AG10803 (cell line): ENCODE data around the gene CLASP1.

Source experiments
- DNase-seq: peaks from one replicate; pipeline ENCODE4 v3.0.0; 2010; ENCODE audit warnings: low read depth
- H3K4me3 ChIP-seq: 2 replicates; pipeline ENCODE4 v1.5.1; 2011; ENCODE audit warnings: mild to moderate bottlenecking, low read length, control low read depth
- TF ChIP-seq, protein P1 (sequence below): conservative IDR thresholded peaks from 2 replicates; pipeline ENCODE4 v1.5.1; 2011; ENCODE audit warnings: mild to moderate bottlenecking, low read length, control low read depth, inconsistent platforms

CLASP1 gene

DNA sequence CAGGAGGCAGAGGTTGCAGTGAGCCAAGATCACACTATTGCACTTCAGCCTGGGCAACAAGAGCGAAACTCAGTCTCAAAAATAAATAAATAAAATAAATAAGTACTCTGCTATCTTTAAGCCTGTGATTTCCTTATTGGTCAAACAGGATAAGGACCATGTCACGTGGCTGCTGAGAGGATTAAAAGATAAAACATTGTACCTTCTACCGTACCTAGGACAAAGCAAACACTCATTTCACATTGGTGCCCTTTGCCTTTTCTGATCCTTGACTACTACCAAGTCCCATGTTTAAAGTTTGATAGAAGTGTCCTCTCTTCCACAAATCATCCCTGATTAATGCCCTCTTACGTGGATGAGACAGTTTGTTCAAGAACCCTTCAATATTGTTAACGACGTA lies 244.0 kb downstream of the CLASP1 start:
- no peak for DNase-seq
- no peak overlapping the region for H3K4me3 ChIP-seq
- TF ChIP-seq, protein P1, sequence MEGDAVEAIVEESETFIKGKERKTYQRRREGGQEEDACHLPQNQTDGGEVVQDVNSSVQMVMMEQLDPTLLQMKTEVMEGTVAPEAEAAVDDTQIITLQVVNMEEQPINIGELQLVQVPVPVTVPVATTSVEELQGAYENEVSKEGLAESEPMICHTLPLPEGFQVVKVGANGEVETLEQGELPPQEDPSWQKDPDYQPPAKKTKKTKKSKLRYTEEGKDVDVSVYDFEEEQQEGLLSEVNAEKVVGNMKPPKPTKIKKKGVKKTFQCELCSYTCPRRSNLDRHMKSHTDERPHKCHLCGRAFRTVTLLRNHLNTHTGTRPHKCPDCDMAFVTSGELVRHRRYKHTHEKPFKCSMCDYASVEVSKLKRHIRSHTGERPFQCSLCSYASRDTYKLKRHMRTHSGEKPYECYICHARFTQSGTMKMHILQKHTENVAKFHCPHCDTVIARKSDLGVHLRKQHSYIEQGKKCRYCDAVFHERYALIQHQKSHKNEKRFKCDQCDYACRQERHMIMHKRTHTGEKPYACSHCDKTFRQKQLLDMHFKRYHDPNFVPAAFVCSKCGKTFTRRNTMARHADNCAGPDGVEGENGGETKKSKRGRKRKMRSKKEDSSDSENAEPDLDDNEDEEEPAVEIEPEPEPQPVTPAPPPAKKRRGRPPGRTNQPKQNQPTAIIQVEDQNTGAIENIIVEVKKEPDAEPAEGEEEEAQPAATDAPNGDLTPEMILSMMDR: no peak

DNA sequence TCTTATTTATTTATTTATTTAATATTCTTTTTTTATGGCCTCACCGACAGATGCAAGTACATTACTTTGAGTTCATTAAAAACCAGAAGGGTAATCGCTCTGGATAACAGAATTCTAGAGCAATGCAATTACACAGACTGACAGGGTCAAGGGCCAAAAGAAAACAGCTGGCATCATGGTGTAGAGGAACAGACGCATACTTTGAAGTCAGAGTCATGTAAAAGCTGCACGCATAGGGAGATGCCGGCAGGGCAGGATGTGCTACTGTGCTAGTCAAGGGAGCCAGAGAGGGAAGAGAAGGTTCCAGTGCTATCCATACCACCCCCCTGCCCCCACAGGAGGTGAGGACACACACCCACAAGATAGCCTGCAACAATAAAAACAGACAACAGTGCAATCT lies 249.1 kb downstream of the CLASP1 start:
- H3K4me3 ChIP-seq: no peak overlapping the region
- peak; percentile 43 for DNase-seq
- TF ChIP-seq, protein P1: no peak

DNA sequence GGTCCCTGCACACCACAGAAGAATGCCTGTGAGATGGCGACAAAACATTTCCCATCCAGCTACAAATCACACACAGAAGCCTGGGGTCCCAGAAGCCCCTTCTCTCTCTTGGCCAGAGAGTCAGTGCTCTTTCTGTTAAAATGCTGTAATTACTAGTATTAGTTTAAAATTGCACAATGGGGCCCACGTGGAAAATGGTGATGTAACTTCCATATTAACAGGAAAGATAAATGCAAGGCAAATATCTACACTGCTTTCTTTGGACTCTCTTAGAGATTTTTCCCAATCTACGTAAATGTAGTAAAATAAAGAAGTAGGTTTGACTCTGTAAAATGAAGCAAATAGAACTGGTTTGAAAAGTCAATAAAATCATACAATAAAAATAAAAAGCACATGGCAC lies 250.4 kb downstream of the CLASP1 start:
- DNase-seq: no peak
- no peak overlapping the region for H3K4me3 ChIP-seq
- TF ChIP-seq, protein P1: no peak

DNA sequence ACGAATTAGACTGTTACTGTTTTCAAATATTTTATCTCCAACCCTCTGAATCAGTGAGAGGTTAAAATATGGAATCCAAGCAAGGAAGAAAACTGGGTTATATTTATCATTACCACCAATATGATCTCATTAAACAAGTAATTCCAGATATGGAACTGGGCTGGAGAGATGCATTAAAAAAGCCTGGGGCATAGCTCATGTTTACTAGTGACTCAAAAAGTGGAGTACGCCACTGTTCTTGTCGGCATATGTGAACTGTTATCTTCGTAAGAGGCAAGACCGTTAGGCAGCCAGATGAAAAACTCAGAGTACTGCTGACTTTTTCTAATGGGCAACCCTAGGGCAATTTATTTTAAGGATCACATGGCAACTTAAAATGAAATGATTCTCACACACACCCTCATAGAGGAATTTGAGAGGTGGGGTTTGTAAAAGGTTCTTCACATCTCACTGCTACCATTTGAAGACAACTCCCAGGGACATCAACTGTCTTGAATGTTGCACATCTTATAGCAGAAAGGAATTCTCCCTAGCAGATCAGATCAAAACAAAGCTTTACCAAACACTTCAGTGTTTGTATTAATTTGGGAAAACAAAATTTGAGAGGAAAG lies 259.1 kb downstream of the CLASP1 start:
- H3K4me3 ChIP-seq: no peak overlapping the region
- DNase-seq: no peak
- TF ChIP-seq, protein P1: no peak

DNA sequence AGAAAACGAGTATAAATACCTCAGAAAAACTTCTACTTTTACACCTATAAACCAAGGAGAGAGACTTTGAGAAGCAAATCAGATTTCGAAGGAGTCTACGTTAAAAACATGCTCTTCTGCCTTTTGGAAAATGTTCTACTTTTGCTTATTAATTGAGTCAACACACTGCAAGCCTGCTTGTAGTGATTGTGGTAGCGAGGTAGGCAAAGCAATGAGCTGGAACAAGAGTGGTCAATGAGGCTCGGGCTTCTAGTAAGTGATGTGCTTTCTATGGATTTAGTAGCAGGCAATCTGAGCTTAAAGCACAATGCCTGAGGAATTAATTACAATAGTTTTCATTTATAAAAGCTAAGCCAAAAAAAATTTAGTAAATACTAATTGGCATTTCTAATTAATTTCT lies 260.9 kb downstream of the CLASP1 start:
- H3K4me3 ChIP-seq: no peak overlapping the region
- TF ChIP-seq, protein P1: no peak
- DNase-seq: no peak

DNA sequence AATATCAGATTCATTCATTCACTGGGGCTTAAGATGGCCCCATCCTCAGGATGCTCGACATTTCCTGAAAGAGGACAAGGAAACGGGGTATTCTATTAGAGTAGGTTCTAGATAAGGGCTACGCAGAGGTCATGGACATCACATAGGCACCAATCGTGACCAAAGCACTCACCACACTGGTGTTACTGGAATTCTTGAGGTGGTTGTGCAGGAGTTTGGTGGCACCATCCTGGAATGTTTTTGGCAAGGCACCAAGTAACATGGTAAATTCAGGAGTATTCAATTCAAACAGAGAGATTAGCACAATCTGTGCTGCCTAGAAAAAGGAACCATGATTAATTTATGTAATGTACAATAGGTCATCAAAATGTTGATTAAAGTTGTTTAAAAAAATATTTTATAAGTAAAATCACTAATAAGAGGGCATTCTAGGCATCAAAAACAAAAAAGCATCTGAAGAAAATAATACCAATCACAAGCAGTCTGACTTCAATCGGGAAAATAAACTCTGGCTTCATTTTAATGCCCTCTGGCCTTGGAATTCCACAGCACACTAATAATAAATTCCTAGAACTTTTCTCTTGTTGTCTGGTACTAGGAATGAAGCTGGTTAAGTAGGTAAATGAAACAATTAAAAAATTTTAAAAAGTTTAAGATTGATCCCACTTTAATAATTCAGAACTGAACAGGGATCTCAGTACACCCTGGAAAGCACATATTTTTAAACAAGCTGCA lies 261.5 kb downstream of the CLASP1 start:
- TF ChIP-seq, protein P1: no peak
- DNase-seq: peak; percentile 6
- no peak overlapping the region for H3K4me3 ChIP-seq

DNA sequence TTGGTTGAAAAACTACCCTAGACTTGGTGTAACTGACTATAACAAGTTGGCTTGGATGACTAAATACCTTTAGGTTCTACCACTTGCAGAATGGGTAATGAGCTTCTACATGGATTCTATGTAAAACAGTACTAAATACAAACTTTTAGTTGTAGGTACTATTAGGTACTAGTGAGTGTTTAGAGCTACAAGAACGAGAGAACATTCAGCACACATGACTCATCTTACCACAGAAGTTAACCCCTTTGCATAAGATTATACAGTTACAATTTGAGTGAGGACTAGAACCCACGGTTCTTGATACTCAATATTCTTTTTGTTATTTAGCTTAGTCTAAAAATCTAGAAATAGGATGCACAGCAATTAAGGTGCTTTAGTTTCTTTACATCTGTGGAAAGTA lies 262.6 kb downstream of the CLASP1 start:
- peak; percentile 44 for DNase-seq
- H3K4me3 ChIP-seq: no peak overlapping the region
- TF ChIP-seq, protein P1: no peak
